Measurements from ENCODE around the gene ERICH6.

ERICH6 gene

GRCh38 chr3:150737874-150738679 lies 34.4 kb upstream of the ERICH6 start:
- TF ChIP-seq FOXP2 (optimal IDR thresholded peaks at IDR 0.05; ENCODE audit: borderline replicate concordance, extremely low read depth, extremely low read length, insufficient read depth) (no peak), TAF1 (IDR thresholded peaks at IDR 0.05; ENCODE audit: borderline replicate concordance, insufficient read depth, low read length) (no peak), SIN3A (IDR thresholded peaks at IDR 0.05; ENCODE audit: borderline replicate concordance, insufficient read depth, low read length) (no peak), POLR2AphosphoS5 (IDR thresholded peaks at IDR 0.05; ENCODE audit: low read depth, low read length) (no peak)
- TF ChIP-seq, protein P1, sequence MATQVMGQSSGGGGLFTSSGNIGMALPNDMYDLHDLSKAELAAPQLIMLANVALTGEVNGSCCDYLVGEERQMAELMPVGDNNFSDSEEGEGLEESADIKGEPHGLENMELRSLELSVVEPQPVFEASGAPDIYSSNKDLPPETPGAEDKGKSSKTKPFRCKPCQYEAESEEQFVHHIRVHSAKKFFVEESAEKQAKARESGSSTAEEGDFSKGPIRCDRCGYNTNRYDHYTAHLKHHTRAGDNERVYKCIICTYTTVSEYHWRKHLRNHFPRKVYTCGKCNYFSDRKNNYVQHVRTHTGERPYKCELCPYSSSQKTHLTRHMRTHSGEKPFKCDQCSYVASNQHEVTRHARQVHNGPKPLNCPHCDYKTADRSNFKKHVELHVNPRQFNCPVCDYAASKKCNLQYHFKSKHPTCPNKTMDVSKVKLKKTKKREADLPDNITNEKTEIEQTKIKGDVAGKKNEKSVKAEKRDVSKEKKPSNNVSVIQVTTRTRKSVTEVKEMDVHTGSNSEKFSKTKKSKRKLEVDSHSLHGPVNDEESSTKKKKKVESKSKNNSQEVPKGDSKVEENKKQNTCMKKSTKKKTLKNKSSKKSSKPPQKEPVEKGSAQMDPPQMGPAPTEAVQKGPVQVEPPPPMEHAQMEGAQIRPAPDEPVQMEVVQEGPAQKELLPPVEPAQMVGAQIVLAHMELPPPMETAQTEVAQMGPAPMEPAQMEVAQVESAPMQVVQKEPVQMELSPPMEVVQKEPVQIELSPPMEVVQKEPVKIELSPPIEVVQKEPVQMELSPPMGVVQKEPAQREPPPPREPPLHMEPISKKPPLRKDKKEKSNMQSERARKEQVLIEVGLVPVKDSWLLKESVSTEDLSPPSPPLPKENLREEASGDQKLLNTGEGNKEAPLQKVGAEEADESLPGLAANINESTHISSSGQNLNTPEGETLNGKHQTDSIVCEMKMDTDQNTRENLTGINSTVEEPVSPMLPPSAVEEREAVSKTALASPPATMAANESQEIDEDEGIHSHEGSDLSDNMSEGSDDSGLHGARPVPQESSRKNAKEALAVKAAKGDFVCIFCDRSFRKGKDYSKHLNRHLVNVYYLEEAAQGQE (IDR thresholded peaks at IDR 0.05; ENCODE audit: insufficient read depth in 1 of 2, low read depth in 2 of 2, low read length in 2 of 2): no peak

DNA sequence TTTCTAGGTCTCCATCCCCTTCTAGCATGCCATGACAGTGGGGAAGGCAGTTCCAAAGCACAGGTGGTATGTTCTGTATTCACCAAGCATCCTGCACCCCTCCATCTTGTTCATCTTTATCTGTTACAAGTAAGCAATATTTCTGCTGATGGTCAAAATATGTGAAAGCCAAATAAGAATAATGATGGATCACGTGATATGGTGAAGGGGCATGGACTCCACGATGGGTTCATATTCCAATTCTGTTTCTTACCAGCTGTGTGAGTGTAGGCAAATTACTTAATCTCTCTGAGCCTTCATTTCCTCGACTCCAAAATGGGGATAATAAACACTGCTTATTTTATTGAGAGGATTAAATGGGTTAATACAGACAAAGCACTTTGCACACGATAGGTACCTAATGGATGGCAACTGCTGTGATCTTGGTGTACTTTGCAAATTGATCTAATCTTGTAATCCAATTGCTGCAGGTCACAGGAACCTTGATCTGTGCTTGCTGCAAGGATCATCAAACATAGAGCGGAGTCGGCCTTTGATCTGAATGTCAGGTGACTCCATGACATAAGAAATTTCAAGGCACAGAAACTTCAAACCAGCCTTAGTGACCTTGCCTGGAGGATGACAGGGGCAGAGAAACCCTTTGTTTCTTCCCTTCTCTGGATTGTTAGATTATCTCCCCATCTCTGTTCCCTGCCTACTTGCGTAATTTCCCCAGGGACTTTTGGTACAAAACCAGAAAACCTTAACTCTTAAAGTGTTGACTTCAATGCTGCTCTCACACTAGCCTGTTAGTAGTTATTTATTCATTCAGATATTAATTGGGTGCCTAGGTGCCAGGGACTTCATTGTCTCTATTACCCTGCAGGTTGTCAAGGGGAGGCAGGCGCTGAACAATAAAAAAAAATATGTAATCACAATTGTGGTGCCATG lies 33.4 kb upstream of the ERICH6 start:
- TF ChIP-seq, protein P1 (IDR thresholded peaks at IDR 0.05; ENCODE audit: insufficient read depth in 1 of 2, low read depth in 2 of 2, low read length in 2 of 2): no peak
- no peak for TF ChIP-seq FOXP2 (optimal IDR thresholded peaks at IDR 0.05; ENCODE audit: borderline replicate concordance, extremely low read depth, extremely low read length, insufficient read depth)

DNA sequence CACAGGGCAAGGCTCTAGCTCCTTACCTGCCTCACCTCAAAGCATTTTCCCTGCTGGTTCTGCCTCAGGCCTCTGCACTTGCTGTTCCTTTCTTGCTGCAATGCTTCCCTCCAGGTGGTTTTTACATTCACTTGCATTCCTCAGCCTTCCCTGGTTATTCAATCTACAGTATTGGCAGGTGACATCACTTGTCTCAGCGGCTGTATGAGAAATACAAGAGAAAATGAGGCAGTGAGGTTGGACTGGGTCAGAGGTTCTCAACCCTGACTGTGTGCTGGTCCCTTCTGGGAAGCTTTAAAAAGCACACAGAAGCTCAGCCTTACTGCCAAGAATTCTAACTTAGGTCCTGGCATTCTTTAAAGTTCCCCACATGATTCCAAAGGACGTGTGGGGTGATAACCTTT lies 32.6 kb upstream of the ERICH6 start:
- TF ChIP-seq, protein P1 (IDR thresholded peaks at IDR 0.05; ENCODE audit: insufficient read depth in 1 of 2, low read depth in 2 of 2, low read length in 2 of 2): no peak
- TF ChIP-seq POLR2AphosphoS5 (IDR thresholded peaks at IDR 0.05; ENCODE audit: low read depth, low read length) (no peak), SIN3A (IDR thresholded peaks at IDR 0.05; ENCODE audit: borderline replicate concordance, insufficient read depth, low read length) (no peak), FOXP2 (optimal IDR thresholded peaks at IDR 0.05; ENCODE audit: borderline replicate concordance, extremely low read depth, extremely low read length, insufficient read depth) (no peak), TAF1 (IDR thresholded peaks at IDR 0.05; ENCODE audit: borderline replicate concordance, insufficient read depth, low read length) (no peak)

- no peak for TF ChIP-seq FOXP2 (optimal IDR thresholded peaks at IDR 0.05; ENCODE audit: borderline replicate concordance, extremely low read depth, extremely low read length, insufficient read depth)
- no peak for TF ChIP-seq SIN3A (IDR thresholded peaks at IDR 0.05; ENCODE audit: borderline replicate concordance, insufficient read depth, low read length)
- TF ChIP-seq, protein P1 (IDR thresholded peaks at IDR 0.05; ENCODE audit: insufficient read depth in 1 of 2, low read depth in 2 of 2, low read length in 2 of 2): no peak
- no peak for TF ChIP-seq POLR2AphosphoS5 (IDR thresholded peaks at IDR 0.05; ENCODE audit: low read depth, low read length)
- no peak for TF ChIP-seq TAF1 (IDR thresholded peaks at IDR 0.05; ENCODE audit: borderline replicate concordance, insufficient read depth, low read length)
Measured at GRCh38 chr3:150734795-150735119, 31.0 kb upstream of the ERICH6 start.

Data from PFSK-1 (cell line).